ENCODE data around the gene PHF13. TPM values are rescaled to one million over a fixed set of nuclear protein-coding genes. Genes with fewer than 3 reads are reported as not detected.

PHF13 gene
- total and polyA plus RNA-seq, 9 of the 15 experiments (the other 6 are each of a cell fraction or from before 2014, with no cell fraction given), result 1.8 to 36.1 (median 11.7) TPM

DNA sequence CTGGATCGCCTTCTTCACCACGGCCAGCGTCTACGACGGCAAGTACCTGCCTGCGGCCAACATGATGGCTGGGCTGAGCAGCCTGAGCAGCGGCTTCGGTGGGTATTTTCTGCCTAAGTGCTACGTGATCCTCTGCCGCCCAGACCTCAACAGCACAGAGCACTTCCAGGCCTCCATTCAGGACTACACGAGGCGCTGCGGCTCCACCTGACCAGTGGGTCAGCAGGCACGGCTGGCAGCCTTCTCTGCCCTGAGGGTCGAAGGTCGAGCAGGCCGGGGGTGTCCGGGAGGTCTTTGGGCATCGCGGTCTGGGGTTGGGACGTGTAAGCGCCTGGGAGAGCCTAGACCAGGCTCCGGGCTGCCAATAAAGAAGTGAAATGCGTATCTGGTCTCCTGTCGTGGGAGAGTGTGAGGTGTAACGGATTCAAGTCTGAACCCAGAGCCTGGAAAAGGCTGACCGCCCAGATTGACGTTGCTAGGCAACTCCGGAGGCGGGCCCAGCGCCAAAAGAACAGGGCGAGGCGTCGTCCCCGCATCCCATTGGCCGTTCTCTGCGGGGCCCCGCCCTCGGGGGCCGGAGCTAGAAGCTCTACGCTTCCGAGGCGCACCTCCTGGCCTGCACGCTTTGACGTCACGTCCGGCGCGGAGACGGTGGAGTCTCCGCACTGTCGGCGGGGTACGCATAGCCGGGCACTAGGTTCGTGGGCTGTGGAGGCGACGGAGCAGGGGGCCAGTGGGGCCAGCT is 34.0 kb upstream of the PHF13 start, which contains the start of gene ZBTB48 (continued):
- TF ChIP-seq, protein P1, sequence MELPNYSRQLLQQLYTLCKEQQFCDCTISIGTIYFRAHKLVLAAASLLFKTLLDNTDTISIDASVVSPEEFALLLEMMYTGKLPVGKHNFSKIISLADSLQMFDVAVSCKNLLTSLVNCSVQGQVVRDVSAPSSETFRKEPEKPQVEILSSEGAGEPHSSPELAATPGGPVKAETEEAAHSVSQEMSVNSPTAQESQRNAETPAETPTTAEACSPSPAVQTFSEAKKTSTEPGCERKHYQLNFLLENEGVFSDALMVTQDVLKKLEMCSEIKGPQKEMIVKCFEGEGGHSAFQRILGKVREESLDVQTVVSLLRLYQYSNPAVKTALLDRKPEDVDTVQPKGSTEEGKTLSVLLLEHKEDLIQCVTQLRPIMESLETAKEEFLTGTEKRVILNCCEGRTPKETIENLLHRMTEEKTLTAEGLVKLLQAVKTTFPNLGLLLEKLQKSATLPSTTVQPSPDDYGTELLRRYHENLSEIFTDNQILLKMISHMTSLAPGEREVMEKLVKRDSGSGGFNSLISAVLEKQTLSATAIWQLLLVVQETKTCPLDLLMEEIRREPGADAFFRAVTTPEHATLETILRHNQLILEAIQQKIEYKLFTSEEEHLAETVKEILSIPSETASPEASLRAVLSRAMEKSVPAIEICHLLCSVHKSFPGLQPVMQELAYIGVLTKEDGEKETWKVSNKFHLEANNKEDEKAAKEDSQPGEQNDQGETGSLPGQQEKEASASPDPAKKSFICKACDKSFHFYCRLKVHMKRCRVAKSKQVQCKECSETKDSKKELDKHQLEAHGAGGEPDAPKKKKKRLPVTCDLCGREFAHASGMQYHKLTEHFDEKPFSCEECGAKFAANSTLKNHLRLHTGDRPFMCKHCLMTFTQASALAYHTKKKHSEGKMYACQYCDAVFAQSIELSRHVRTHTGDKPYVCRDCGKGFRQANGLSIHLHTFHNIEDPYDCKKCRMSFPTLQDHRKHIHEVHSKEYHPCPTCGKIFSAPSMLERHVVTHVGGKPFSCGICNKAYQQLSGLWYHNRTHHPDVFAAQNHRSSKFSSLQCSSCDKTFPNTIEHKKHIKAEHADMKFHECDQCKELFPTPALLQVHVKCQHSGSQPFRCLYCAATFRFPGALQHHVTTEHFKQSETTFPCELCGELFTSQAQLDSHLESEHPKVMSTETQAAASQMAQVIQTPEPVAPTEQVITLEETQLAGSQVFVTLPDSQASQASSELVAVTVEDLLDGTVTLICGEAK (IDR thresholded peaks at IDR 0.05), result peak; percentile 90
- TF ChIP-seq, protein P1 (CRISPR knock-in tag; IDR thresholded peaks at IDR 0.05), result 0 out of 2 replicates have a peak, but pooled peaks have one; percentile 28
- TF ChIP-seq LCOR (CRISPR knock-in tag; IDR thresholded peaks at IDR 0.05) (no peak), CBFA2T2 (conservative IDR thresholded peaks at IDR 0.05) (no peak), SP1 (CRISPR knock-in tag; IDR thresholded peaks at IDR 0.05) (peak; percentile 65), PCBP1 (IDR thresholded peaks at IDR 0.05; ENCODE audit: low read depth, low read length, poor library complexity, severe bottlenecking) (no peak), ATF1 (CRISPR knock-in tag; IDR thresholded peaks at IDR 0.05) (peak; percentile 78), ATF1 (tag; IDR thresholded peaks at IDR 0.05) (peak; percentile 96), ZFP36 (IDR thresholded peaks at IDR 0.05; ENCODE audit: low read depth, low read length, partially characterized antibody) (no peak), HMG20B (CRISPR knock-in tag; IDR thresholded peaks at IDR 0.05) (no peak), IFI16 (CRISPR knock-in tag; IDR thresholded peaks at IDR 0.05) (no peak), MCM3 (IDR thresholded peaks at IDR 0.05) (no peak), HNRNPLL (IDR thresholded peaks at IDR 0.05; ENCODE audit: low read depth, low read length, poor library complexity, severe bottlenecking) (peak; percentile 91), LEF1 (IDR thresholded peaks at IDR 0.05) (no peak), TCF3 (CRISPR knock-in tag; IDR thresholded peaks at IDR 0.05) (no peak), KHSRP (IDR thresholded peaks at IDR 0.05) (no peak), C11orf30 (IDR thresholded peaks at IDR 0.05; ENCODE audit: low read depth) (peak; percentile 84)
- TF ChIP-seq, protein P2, sequence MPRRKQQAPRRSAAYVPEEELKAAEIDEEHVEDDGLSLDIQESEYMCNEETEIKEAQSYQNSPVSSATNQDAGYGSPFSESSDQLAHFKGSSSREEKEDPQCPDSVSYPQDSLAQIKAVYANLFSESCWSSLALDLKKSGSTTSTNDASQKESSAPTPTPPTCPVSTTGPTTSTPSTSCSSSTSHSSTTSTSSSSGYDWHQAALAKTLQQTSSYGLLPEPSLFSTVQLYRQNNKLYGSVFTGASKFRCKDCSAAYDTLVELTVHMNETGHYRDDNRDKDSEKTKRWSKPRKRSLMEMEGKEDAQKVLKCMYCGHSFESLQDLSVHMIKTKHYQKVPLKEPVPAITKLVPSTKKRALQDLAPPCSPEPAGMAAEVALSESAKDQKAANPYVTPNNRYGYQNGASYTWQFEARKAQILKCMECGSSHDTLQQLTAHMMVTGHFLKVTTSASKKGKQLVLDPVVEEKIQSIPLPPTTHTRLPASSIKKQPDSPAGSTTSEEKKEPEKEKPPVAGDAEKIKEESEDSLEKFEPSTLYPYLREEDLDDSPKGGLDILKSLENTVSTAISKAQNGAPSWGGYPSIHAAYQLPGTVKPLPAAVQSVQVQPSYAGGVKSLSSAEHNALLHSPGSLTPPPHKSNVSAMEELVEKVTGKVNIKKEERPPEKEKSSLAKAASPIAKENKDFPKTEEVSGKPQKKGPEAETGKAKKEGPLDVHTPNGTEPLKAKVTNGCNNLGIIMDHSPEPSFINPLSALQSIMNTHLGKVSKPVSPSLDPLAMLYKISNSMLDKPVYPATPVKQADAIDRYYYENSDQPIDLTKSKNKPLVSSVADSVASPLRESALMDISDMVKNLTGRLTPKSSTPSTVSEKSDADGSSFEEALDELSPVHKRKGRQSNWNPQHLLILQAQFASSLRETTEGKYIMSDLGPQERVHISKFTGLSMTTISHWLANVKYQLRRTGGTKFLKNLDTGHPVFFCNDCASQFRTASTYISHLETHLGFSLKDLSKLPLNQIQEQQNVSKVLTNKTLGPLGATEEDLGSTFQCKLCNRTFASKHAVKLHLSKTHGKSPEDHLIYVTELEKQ (CRISPR knock-in tag; IDR thresholded peaks at IDR 0.05), result no peak

All from K562 (cell line).